ENCODE results near the gene SH2D1B.

- TF ChIP-seq CTCF (conservative IDR thresholded peaks at IDR 0.05; ENCODE audit: low read depth, low read length) (no peak), EZH2 (IDR thresholded peaks at IDR 0.05; ENCODE audit: low read length, unreplicated experiment) (no peak)
Observed at GRCh38 chr1:162389021-162389818, 22.7 kb downstream of the SH2D1B start.
